HG02943 (cell line): ENCODE results near the gene ZSCAN10.

Source experiments
- ATAC-seq: cut with Tn5 transposase; IDR thresholded peaks from one replicate; pipeline ENCODE4 v1.9.1; 2021; ENCODE audit warnings: mild to moderate bottlenecking, low read depth, moderate library complexity; ENCODE audit not compliant: unreplicated experiment

Gene ZSCAN10

DNA sequence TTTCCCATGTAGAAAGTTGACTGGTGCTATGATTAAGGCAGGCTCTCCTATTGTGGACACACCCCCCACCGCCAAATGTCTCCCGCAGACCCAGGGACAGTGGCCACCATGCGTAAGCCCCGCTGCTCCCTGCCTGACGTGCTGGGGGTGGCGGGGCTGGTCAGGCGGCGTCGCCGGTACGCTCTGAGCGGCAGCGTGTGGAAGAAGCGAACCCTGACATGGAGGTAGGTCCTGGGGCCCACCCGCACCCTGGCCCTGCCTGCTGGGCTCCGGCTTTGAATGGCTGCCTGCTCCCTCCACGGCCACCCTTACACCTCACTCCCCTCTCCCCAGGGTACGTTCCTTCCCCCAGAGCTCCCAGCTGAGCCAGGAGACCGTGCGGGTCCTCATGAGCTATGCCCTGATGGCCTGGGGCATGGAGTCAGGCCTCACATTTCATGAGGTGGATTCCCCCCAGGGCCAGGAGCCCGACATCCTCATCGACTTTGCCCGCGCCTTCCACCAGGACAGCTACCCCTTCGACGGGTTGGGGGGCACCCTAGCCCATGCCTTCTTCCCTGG lies 49.1 kb downstream of the ZSCAN10 start:
- no peak for ATAC-seq

DNA sequence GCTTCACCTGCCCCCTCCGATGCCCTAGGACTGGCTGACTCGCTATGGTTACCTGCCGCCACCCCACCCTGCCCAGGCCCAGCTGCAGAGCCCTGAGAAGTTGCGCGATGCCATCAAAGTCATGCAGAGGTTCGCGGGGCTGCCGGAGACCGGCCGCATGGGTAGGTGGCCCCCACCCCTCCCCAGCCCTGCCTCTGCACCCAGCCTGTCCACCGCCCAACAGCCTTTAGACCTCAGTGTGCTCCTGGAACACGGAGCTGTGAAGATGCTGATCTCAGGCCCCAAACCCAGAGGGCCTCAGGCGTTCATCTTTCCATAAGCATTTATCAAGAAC lies 51.7 kb downstream of the ZSCAN10 start:
- ATAC-seq: no peak

DNA sequence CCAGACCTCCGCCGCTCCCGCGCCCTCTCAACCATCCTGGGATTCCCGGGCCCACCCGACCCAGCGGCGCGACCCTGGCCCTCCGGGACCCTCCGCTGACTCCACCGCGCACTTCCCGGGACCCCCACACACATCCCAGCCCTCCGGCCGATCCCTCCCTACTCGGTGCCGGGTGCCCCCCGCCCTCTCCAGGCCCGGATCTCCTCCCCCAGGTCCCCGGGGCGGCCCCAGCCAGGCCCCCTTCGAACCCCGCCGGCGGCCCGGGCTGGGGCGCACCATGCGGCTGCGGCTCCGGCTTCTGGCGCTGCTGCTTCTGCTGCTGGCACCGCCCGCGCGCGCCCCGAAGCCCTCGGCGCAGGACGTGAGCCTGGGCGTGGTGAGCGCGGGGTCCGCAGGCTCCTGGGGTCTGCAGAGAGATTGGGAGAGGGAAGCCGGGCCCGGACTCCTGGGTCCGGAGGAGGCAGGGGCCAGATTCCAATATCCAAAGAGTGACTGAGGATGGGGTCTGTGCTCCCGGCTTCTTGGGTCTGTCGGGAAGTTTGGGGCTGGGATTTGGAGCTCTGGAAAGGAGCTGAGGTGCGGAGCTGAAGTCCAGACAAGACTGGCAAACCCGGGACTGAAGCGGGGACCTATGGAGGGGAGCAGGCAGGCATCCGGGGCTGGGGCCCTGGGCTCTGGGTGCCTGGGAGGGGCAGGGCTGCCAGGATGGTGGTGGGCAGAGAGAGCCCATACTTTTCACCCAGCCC lies 52.3 kb downstream of the ZSCAN10 start:
- no peak for ATAC-seq

DNA sequence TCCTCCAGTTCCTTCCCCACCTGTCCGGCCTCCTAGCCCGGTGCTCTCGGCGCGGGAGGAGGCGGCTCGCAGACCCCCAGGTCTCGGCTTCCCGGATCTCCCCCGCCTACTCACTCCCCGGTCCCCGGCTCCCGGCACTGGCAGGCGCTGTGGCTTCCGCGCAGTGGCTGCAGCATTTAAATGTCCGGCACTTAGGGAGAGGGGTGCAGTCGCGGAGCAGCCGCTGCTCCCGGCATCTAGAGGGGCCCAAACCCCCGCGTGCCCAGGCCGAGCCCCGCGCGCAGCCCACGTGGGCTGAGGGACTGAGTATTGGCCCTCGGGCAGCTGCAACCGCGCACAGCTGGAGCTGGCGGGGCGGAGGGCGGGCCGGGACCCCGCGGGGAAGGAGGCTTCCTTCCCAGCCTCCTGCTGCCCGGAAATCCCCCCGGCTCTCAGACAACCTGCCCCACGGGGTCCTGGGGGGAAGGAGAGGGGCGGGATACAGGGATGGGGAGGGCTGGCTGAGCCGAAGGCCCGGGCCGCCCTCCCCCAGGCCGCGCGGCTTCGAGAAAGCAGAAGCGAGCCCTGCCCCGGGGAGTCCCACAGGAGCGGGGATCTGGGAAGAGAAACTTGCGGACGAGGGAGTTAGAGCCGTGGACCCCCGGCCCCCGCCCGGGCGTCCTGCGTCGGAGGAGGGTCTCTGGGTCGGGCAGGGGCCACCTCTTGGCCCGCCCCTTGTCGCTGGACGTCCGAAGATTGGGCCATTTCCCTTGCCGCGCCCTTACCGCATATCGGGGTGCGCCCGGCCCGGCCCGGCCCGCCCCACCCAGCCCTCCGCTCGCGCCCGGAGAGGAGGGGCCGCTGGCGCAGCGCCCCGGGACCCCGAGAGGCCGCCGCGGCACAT lies 53.1 kb downstream of the ZSCAN10 start, which contains the start of gene MMP25:
Gene MMP25, plus strand, starts transcription at position 804 of the 883 bp plus-strand sequence. CDS start 357 bp downstream, outside the sequence.
- ATAC-seq: no peak

DNA sequence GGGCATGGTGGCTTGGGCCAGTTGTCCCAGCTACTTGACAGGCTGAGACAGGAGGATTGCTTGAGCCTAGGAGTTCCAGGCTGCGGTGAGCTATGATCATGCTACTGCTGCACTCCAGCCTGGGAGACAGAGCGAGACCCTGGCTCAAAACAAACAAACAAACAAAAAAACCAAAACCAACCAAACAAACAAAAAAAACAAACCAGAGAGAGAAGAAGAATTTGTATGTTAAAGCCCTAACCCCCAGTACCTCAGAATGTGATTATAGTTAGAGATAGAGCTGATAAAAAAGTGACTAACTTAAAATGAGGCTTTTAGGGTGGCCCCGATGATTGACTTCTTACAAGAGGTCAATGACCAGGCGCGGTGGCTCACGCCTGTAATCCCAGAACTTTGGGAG lies 54.4 kb downstream of the ZSCAN10 start:
- no peak for ATAC-seq

DNA sequence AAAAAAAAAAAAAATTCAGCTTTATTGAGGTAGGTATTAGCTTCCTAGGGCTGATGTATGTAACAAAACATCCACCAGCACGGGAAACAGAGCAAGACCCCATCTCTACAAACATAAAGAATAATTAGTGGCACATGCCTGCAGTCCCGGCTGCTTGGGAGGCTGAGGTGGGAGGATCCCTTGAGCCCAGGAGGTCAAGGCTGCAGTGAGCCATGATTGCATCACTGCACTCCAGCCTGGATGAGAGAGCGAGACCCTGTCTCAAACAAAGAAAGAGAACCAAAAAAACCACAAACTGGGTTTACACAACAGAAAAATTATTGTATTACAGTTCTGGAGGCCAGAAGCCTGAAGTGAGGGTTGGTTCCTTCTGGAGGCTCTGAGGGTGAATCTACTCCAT lies 56.7 kb downstream of the ZSCAN10 start:
- ATAC-seq: no peak

DNA sequence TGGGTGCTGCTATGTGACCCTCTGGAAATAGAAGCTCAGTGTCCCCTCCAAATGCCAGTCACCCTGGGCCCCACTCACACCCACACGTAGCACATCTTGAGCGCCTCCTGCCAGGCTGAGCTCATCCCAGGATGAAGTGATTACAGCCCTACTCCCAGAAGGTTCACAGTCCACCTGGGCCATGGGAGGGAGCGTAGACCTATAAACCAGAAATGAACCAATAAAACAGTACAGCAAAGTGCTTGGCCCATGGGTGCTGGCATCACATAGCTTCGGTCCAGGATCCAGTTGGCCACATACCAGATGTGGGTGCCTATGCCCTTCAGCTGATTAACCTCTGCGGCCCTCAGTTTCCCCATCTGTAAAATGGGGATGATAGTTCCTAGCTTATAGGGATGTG lies 60.2 kb downstream of the ZSCAN10 start:
- ATAC-seq: no peak
